ENCODE measurements around the gene REPS1.

Gene REPS1

GRCh38 chr6:138931660-138932059 is 56.4 kb downstream of the REPS1 start:
- no peak for TF ChIP-seq CTCF (IDR thresholded peaks at IDR 0.05; ENCODE audit: low read length, missing control alignments)
- no peak for DNase-seq (ENCODE audit: low read depth)
- H3K4me3 ChIP-seq (replicated peaks; ENCODE audit: low read depth, low read length): no peak overlapping the region

GRCh38 chr6:138926579-138926978 is 61.5 kb downstream of the REPS1 start:
- DNase-seq (ENCODE audit: low read depth): no peak
- no peak for TF ChIP-seq CTCF (IDR thresholded peaks at IDR 0.05; ENCODE audit: low read length, missing control alignments)
- H3K4me3 ChIP-seq (replicated peaks; ENCODE audit: low read depth, low read length): no peak overlapping the region

GRCh38 chr6:138925806-138926205 is 62.2 kb downstream of the REPS1 start:
- no peak overlapping the region for H3K4me3 ChIP-seq (replicated peaks; ENCODE audit: low read depth, low read length)
- no peak for DNase-seq (ENCODE audit: low read depth)
- TF ChIP-seq CTCF (IDR thresholded peaks at IDR 0.05; ENCODE audit: low read length, missing control alignments): no peak

GRCh38 chr6:138923561-138923960 is 64.5 kb downstream of the REPS1 start:
- TF ChIP-seq CTCF (IDR thresholded peaks at IDR 0.05; ENCODE audit: low read length, missing control alignments): no peak
- no peak overlapping the region for H3K4me3 ChIP-seq (replicated peaks; ENCODE audit: low read depth, low read length)
- DNase-seq (ENCODE audit: low read depth): no peak

GRCh38 chr6:138920906-138921305 is 67.1 kb downstream of the REPS1 start:
- H3K4me3 ChIP-seq (replicated peaks; ENCODE audit: low read depth, low read length): no peak overlapping the region
- no peak for DNase-seq (ENCODE audit: low read depth)
- TF ChIP-seq CTCF (IDR thresholded peaks at IDR 0.05; ENCODE audit: low read length, missing control alignments): no peak

GRCh38 chr6:138914701-138915100 is 73.4 kb downstream of the REPS1 start:
- H3K4me3 ChIP-seq (replicated peaks; ENCODE audit: low read depth, low read length): no peak overlapping the region
- TF ChIP-seq CTCF (IDR thresholded peaks at IDR 0.05; ENCODE audit: low read length, missing control alignments): no peak
- no peak for DNase-seq (ENCODE audit: low read depth)

GRCh38 chr6:138912308-138912707 is 75.7 kb downstream of the REPS1 start:
- no peak for TF ChIP-seq CTCF (IDR thresholded peaks at IDR 0.05; ENCODE audit: low read length, missing control alignments)
- no peak for DNase-seq (ENCODE audit: low read depth)
- no peak overlapping the region for H3K4me3 ChIP-seq (replicated peaks; ENCODE audit: low read depth, low read length)
